H1 (cell line): Measurements from ENCODE around the gene GRIA2. TPM values are rescaled to one million over a fixed set of nuclear protein-coding genes. Genes with fewer than 3 reads are reported as not detected.

Source experiments
- EP300 ChIP-seq, 2 experiments: IDR thresholded peaks; 1 replicate in 1 of 2; 2 replicates in 1 of 2; pipeline ENCODE4 v1.6.1; 2011 to 2012; ENCODE audit warnings: low read depth in 2 of 2, low read length in 2 of 2, mild to moderate bottlenecking in 2 of 2, borderline replicate concordance in 1 of 2, inconsistent platforms in 1 of 2, moderate library complexity in 1 of 2
- KDM1A ChIP-seq: fragments of 200-600, 300-600 bp; sonication (generic); IDR thresholded peaks from 2 replicates; pipeline ENCODE4 v1.7.1; 2016; ENCODE audit warnings: mild to moderate bottlenecking, low read length, borderline replicate concordance
- SIN3A ChIP-seq, 2 experiments: IDR thresholded peaks in 1 of 2; conservative IDR thresholded peaks in 1 of 2; 2 replicates each; pipeline ENCODE4 v1.6.1; 2011 to 2012; ENCODE audit warnings: low read length in 2 of 2, improper control_type of control experiment in 1 of 2, low read depth in 1 of 2, mild to moderate bottlenecking in 1 of 2
- polyA plus RNA-seq, 7 experiments: library from polyadenylated mRNA; depleted of rRNA in 3 of 7; stranded (reverse) in 5 of 7; unstranded in 2 of 7; fragments of >200 nt in 5 of 7; fragments of 200-250 nt in 2 of 7; gene quantifications; 1 replicate in 5 of 7; 2 replicates in 1 of 7; 4 replicates in 1 of 7; pipeline versions ENCODE4 v1.2.1 to v1.2.3, GENCODE V29; 2011 to 2013; ENCODE audit warnings: missing spikeins in 2 of 7, mixed read lengths in 2 of 7
- total RNA-seq: library from RNA; stranded (reverse); fragmentation: NEBNext Ultra II Directional; extraction: Animal tissue kit (Norgen Biotek cat#: 25700); gene quantifications from 2 replicates; pipeline ENCODE4 v1.2.1, GENCODE V29; 2021

Gene GRIA2
- total and polyA plus RNA-seq, 2 of the 8 experiments (the other 6 are each of a cell fraction or from before 2014, with no cell fraction given), result not detected

GRCh38 chr4:157244348-157244747, 23.8 kb downstream of the GRIA2 start (continued):
- no peak for TF ChIP-seq EP300 (IDR thresholded peaks at IDR 0.05; ENCODE audit: borderline replicate concordance in 1 of 2, low read depth in 2 of 2, low read length in 2 of 2)
- TF ChIP-seq KDM1A, result no peak
- no peak for TF ChIP-seq SIN3A (conservative IDR thresholded peaks at IDR 0.05 in 1 of 2, IDR thresholded peaks at IDR 0.05 in 1 of 2; ENCODE audit: low read depth in 1 of 2, low read length in 2 of 2)
